Kidney epithelial cell (primary cell): ENCODE measurements around the gene LMO3. TPM values are rescaled to one million over a fixed set of nuclear protein-coding genes. Genes with fewer than 3 reads are reported as not detected.

Experiments used
- DNase-seq: peaks from one replicate; pipeline ENCODE4 v3.0.0-alpha.2; 2010; ENCODE audit warnings: low read depth
- H3K27me3 ChIP-seq: 2 replicates; pipeline ENCODE4 v1.6.0; 2011; ENCODE audit warnings: low read length; ENCODE audit not compliant: control insufficient read depth, insufficient read depth
- H3K36me3 ChIP-seq: 2 replicates; pipeline ENCODE4 v1.5.1; 2011; ENCODE audit warnings: low read length; ENCODE audit not compliant: control insufficient read depth, insufficient read depth
- H3K4me3 ChIP-seq: 2 replicates; pipeline ENCODE4 v1.5.1; 2011; ENCODE audit warnings: low read depth, mild to moderate bottlenecking, control low read depth, low read length
- CTCF ChIP-seq: IDR thresholded peaks from 2 replicates; pipeline ENCODE4 v1.5.1; 2011; ENCODE audit warnings: mild to moderate bottlenecking, moderate library complexity, low read length, control low read depth, inconsistent platforms; ENCODE audit not compliant: insufficient read depth, poor library complexity, severe bottlenecking
- total RNA-seq: library from RNA; depleted of rRNA; stranded (reverse); fragments of >200 nt; gene quantifications from 2 replicates; pipeline ENCODE4 v1.2.3, GENCODE V29; 2015

The LMO3 gene
- total RNA-seq, 1 donor from 2014 or later: not detected

- no peak for TF ChIP-seq CTCF
- Histone ChIP-seq H3K36me3 (no peaks in the 10 kb centered on the region), H3K27me3 (no peaks in the 10 kb centered on the region), H3K4me3 (no peak overlapping the region)
- DNase-seq: no peak
Observed at GRCh38 chr12:16579041-16579440, 26.9 kb downstream of the LMO3 start.

GRCh38 chr12:16573398-16574077 is 32.4 kb downstream of the LMO3 start:
- TF ChIP-seq CTCF: no peak
- H3K36me3 ChIP-seq: no peaks in the 10 kb centered on the region
- no peak overlapping the region for H3K4me3 ChIP-seq
- DNase-seq: no peak
- H3K27me3 ChIP-seq: no peaks in the 10 kb centered on the region

- Histone ChIP-seq H3K27me3 (no peaks in the 10 kb centered on the region), H3K4me3 (no peak overlapping the region), H3K36me3 (no peaks in the 10 kb centered on the region)
- no peak for TF ChIP-seq CTCF
- DNase-seq: no peak
Observed at GRCh38 chr12:16568873-16569272, 37.1 kb downstream of the LMO3 start.

- no peak for DNase-seq
- Histone ChIP-seq H3K27me3 (peaks cover 2% of the 10 kb centered on the region), H3K4me3 (no peak overlapping the region), H3K36me3 (no peaks in the 10 kb centered on the region)
- TF ChIP-seq CTCF: no peak
Observed at GRCh38 chr12:16564675-16565074, 41.3 kb downstream of the LMO3 start.

GRCh38 chr12:16563504-16563903 is 42.5 kb downstream of the LMO3 start:
- no peak overlapping the region for H3K4me3 ChIP-seq
- DNase-seq: no peak
- no peak for TF ChIP-seq CTCF
- peaks cover 2% of the 10 kb centered on the region for H3K27me3 ChIP-seq
- no peaks in the 10 kb centered on the region for H3K36me3 ChIP-seq

GRCh38 chr12:16562921-16563320 is 43.0 kb downstream of the LMO3 start:
- TF ChIP-seq CTCF: no peak
- Histone ChIP-seq H3K36me3 (no peaks in the 10 kb centered on the region), H3K4me3 (no peak overlapping the region), H3K27me3 (peaks cover 2% of the 10 kb centered on the region)
- no peak for DNase-seq
